GM19328 (cell line): ENCODE results near the gene MAPK1.
"Not testable (repeated sequence)": the region's sequence is repeated elsewhere in the genome, so short reads cannot be mapped to it uniquely, and the experiment has no call there.

Experiments
- ATAC-seq: cut with Tn5 transposase; IDR thresholded peaks from one replicate; pipeline ENCODE4 v1.9.1; 2021; ENCODE audit warnings: mild to moderate bottlenecking, moderate library complexity; ENCODE audit not compliant: unreplicated experiment

The MAPK1 gene

DNA sequence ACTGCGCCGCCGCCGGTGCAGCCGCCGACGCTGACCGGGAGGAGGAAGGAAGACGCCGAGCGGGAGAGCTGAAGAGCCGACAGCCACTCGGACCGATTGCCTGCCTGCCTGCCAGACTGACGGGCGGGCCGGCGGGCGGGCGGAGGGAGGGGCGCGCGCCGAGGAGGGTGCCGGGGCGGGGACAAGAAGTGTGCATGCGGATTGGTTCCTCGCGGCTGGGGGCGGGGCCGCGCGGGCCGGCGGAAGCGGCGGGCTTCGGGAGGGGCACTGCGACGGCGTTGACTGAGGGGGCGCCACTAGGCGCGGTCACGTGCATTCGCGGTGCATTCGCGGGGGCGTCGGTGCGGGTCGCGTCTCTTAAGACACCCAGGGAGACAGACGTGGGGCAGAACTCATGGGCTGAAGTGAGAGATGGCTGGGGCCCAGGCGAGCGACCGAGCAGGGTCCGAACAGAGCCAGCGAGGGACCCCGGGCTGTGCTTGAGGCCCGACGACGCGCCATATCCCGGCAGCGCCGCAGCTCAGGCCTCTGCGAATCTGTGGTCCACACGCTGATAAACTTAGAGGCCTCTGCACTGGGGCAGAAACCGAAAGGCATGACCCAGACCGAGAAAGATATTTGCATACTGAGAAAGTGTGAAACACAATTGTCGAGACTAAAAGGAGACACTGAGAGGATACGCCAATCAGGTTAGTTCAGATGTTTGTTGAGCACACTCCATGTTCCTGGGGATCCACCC, at the start of gene MAPK1:
Gene MAPK1, minus strand, starts transcription at position 118 of the 739 bp plus-strand sequence. CDS start 205 bp downstream, outside the sequence.
- peak; percentile 86 for ATAC-seq

- no peak for ATAC-seq
Observed at GRCh38 chr22:21916309-21916918, 49.0 kb upstream of the MAPK1 start.

- ATAC-seq, result no peak
Observed at GRCh38 chr22:21915624-21916308, 48.3 kb upstream of the MAPK1 start.

- not testable (repeated sequence) for ATAC-seq
Observed at GRCh38 chr22:21914033-21914642, 46.7 kb upstream of the MAPK1 start.

GRCh38 chr22:21910367-21910766, 42.9 kb upstream of the MAPK1 start:
- ATAC-seq, result not testable (repeated sequence)

GRCh38 chr22:21909871-21910270, 42.4 kb upstream of the MAPK1 start:
- ATAC-seq, result no peak

DNA sequence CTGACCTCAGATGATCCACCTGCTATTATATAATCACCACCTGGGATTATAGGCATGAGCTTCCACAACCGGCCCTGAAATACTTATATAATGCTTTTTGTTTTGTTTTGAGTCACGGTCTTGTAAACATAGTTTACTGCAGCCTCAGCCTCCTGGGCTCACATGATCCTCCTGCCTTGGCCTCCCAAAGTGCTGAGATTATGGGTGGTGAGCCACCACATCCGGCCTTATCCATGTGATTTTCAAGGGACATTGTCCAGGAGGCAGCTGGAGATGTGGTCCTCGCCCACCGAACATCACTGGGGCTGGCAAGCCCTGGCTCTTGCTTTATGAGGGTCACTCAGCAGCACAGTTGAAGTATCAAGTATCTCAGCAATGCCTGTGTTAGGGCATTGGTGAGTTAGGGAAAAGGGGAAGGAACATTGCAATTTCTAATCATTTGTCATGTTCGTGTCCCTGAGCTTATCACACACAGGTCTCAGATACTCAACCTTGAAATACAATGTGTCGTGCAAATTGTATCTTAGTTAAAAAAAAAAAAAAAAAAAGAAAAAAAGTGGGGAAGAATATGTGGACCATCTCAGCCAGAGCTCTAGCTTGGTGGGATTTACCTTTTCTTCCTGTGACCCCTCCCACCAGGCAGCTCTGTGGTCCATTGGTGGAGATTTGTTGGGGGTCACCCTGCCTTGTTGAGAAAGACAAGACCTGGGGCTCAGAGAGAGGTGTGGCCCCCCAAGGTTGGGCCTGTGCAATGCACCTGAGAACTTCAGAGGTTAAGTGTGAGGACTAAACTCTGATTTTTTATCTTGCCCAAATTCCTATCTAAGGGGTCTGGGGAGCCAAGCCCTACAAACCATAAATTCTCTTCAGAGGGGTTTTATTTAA, 40.4 kb upstream of the MAPK1 start:
- no peak for ATAC-seq

- not testable (repeated sequence) for ATAC-seq
Observed at GRCh38 chr22:21905234-21905633, 37.8 kb upstream of the MAPK1 start.

GRCh38 chr22:21904250-21904789, 36.9 kb upstream of the MAPK1 start:
- ATAC-seq, result no peak

DNA sequence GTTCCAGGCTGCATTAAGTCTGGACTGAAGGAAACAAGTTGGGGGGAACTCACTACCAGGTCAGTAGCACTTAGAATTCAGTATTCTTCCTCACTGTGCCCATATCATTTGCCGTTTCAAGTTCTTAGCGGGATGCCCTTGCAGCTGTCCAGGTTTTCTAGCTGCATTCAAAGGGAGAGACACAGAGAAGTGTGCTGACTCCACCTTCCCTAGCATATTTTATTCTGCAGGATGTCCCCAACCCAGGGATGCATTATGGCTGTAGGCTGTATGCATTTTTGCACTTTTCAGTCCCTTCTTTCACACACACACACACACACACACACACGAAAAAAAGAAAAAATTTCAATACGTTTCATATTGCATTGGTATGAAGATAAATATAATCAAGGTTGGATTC, 35.8 kb upstream of the MAPK1 start:
- ATAC-seq, result no peak

DNA sequence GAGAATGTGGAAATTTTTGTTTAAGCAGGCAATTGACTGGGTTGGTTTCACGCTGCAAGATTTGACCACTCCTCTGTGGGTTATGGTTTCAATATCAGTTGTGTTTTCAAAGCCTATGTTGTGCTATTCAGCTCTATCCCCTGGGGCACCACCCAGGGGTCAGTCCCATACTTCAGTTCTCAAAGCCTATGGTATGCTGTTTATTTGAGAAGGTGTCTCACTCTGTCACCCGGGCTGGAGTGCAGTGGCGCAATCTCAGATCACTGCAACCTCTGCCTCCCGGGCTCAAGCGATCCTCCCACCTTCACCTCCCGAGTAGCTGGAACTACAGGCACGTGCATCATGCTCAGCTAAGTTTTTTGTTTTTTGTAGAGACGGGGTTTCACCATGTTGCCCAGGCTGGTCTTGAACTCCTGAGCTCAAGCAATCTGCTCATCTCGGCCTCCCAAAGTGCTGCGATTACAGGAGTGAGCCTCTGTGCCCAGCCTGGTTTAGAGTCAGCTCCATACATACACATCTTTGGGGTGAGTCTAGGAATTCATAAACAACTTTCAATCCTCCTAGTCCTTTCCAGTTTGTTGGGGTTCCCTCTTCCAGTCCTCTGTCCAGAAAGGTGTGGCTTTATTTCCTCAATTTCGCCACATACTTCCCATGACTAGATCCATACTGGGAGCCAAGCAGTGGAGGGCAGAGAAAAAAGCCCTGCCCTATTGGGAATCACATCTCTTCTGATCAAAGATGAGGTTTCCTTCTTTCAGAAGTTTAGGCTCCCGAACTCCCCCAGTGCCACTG, 35.0 kb upstream of the MAPK1 start:
- no peak for ATAC-seq

DNA sequence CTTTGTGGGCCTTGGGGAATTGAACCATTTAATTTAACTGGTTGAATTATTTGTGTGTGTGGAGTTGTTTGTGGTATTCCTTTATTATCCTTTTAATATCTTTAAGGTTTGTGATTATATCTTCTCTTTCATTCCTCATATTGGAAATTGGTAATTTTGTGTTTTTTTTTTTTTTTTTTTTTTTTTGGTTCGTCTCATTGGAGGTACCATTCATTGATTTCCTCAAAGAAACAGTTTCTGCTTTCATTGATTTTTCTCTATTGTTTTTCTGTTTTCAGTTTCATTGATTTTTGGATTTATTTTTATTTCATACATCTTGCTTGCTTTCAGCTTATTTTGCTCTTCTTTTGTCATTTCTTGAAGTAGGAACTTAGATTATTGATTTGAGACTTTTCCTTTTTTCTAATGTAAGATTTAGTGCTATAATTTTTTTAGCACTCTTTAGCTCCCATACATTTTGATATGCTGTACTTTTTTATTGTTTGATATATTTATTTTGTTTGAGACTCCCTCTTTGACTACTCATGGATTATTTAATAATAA, 31.0 kb upstream of the MAPK1 start:
- no peak for ATAC-seq

DNA sequence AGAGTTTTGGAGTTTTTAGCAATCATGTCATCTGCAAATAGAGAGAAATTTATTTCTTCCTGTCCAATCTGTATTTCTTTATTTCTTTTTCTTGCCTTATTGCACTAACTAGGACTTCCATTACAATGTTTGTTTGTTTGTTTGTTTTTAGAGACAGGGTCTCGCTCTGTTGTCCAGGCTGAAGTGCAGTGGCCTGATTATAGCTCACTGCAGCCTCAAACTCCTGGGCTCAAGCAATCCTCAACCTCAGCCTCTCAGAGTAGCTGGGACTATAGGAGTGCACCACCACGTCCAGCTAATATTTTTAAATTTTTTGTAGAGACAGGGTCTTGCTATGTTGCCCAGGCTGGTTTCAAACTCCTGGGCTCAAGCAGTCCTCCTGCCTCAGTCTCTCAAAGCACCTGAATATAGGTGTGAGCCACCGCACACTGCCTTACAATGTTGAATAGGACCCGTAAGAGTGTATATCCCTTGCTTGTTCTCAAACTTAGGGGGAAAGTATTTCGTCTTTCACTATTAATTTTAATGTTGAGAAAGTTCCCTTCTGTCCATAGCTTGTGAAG, 29.6 kb upstream of the MAPK1 start:
- no peak for ATAC-seq

DNA sequence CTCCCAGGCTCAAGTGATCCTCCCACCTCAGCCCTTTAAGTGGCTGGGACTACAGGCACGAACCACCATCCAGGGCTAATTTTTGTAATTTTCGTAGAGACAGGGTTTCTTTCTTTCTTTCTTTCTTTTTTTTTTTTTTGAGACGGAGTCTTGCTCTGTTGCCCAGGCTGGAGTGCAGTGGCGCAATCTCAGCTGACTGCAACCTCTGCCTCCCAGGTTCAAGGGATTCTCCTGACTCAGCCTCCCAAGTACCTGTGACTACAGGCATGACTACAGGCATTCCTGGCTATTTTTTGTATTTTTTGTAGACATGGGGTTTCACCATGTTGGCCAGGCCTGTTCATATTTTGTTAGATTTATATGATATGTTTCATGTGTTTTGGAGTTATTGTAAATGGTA, 28.8 kb upstream of the MAPK1 start:
- ATAC-seq, result not testable (repeated sequence)

DNA sequence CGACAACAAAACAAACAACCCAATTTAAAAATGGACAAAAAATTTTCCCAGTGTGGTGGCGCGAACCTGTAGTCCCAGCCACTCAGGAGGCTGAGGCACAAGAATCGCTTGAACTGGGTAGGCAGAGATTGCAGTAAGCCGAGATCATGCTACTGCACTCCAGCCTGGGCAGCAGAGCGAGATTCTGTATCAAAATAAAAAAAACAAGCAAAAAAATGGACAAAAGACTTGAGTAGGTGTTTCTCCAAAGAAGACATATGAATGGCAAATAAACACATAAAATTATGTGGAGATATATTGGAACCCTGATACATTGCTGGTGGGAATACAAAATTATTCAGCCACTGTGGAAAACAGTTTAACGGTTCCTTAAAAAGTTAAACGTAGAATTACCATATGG, 27.4 kb upstream of the MAPK1 start:
- no peak for ATAC-seq

GRCh38 chr22:21889251-21889990, 22.0 kb upstream of the MAPK1 start:
- ATAC-seq, result no peak

DNA sequence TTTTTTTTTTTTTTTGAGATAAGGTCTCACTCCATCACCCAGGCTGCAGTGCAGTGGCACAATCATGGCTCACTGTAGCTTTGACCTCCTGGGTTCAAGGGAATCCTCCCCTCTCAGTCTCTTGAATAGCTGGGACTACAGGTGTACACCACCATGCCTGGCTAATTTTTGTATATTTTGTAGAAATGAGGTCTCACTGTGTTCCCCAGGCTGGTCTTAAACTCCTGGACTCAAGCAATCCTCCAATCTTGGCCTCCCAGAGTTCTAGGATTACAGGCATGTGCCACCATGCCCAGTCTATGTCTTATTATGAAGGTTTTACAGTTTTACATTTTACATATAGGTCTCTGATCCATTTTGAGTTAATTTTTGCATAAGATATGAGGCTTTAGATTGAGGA, 20.4 kb upstream of the MAPK1 start:
- ATAC-seq, result no peak

DNA sequence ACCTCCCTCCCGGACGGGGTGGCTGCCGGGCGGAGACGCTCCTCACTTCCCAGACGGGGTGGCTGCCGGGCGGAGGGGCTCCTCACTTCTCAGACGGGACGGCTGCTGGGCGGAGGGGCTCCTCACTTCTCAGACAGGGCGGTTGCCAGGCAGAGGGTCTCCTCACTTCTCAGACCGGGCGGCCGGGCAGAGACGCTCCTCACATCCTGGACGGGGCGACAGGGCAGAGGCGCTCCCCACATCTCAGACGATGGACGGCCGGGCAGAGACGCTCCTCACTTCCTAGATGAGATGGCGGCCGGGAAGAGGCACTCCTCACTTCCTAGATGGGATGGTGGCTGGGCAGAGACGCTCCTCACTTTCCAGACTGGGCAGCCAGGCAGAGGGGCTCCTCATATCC, 16.5 kb upstream of the MAPK1 start:
- ATAC-seq, result not testable (repeated sequence)
